SH-SY5Y (cell line): ENCODE data around the gene HNRNPU.

ENCODE experiments used
- GATA2 ChIP-seq: IDR thresholded peaks from 2 replicates; pipeline ENCODE4 v1.6.1; 2011; ENCODE audit warnings: mild to moderate bottlenecking, low read depth, low read length
- GATA3 ChIP-seq: IDR thresholded peaks from 2 replicates; pipeline ENCODE4 v1.6.1; 2011; ENCODE audit warnings: low read depth, mild to moderate bottlenecking, low read length, moderate library complexity

- TF ChIP-seq GATA3, result no peak
- no peak for TF ChIP-seq GATA2
Measured at GRCh38 chr1:244851546-244852231, 12.7 kb downstream of the HNRNPU start.
